Measurements from ENCODE around the gene PDIA4.

Gene PDIA4

GRCh38 chr7:148964483-148965267 lies 63.6 kb downstream of the PDIA4 start:
- no peak for DNase-seq (ENCODE audit: low read depth)

DNA sequence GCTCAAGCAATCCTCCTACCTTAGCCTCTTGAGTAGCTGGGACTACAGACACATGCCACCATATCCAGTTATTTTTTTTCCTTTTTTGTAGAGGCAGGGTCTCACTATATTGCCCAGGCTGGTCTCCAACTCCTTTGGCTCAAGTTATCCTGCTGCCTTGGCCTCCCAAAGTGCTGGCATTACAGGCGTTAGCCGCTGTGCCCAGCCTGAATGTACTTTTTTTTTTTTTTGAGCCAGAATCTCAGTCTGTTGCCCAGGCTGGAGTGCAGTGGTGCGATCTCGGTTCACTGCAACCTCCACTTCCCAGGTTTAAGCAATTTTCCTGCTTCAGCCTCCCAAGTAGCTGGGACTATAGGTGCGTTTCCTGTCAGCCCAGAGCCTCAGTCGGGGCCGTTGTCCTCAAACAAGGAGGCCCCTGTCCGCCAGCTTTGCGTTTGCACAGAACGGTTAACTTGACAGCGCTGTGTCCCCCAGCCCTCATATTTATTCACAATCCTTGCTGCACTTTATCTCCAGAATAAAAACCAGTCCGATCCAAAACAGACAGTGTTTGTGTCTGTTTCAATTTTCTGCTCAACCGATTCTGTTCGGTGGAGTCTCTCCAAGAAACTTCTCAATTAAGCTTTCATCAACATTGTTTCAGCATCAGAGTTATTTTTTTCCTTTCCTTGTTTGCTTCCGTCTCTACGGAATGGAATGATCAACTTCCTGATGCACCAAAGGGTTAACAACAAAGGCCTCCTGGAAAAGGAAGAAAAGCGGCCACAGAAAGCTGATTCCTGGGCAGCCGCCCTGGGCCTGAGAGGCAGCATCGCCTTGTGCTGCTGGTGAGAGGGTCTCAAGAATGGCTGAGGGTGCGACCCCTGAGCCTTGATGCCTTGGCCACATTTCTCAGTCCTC lies 64.5 kb downstream of the PDIA4 start:
- no peak for DNase-seq (ENCODE audit: low read depth)

DNA sequence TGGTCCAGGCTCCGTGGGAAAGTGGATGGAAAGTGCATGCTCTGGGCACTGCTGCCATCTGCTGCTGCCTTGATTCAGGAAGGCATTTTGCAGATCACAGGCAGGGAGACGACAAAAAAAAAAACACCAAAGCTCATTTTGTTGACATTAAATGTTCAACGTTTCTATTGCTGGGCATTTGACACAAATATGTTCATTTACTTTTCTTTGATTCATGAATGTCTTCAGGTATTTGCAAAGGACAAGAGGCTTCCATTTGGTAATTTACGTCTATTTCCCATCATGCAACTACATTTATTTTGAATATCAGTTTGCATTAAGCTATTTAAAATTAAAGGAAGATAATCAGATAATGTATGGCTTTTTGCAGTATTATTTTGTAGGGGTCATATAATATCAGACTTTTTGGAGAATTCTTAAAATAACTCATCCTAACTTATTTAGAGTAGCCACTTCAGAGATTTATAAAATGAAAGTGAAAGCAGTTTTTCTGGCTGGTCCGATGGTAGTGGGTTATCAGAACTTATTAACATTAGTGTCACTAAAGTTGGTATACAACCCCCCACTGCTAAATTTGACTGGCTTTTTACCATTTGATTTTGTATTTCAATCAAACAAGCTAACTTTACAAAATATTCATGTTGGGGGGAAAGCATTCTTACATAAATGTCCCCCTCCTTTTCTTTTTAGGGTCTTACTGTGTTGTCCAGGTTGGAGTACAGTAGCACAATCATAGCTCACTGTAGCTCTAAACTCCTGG lies 65.3 kb downstream of the PDIA4 start:
- DNase-seq (ENCODE audit: low read depth), result no peak

DNA sequence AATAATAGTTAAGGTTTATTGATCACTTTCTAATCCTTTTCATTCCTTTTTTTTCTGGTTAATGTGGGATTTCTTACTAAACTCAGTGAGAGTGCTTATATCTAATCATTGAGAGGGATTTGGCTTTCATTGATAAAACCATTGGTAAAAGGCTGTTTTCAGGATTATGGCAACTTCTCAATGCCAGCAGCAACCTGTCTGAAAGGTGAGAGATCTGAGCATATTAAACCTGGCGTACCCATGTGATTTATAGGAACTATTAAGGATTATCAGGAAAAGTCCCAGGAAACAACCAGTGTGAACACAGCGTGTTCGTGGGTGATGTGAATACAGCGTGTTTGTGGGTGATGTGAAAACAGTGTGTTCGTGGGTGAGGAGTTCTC lies 65.9 kb downstream of the PDIA4 start:
- DNase-seq (ENCODE audit: low read depth), result no peak

DNA sequence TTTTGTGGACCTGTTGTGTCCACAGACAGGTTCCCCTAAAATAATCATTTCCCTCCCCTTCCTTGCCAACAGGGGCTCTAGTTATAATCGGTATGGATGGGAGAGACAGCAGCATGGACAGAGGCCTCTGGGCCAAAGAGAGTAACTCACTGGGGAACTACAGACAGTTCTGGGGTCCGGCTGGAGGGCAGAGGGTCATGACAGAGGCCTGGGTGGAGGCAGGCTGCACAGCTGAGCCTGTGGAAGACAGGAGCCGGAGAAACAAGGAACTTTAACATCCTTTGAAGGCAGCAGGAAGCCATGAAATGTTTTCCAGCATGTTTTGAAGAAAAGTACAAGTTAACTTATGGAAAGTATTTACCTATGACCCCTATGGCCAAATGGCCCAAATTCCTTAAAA lies 68.6 kb downstream of the PDIA4 start:
- no peak for DNase-seq (ENCODE audit: low read depth)

- DNase-seq (ENCODE audit: low read depth), result no peak
These were observed 70.2 kb downstream of the PDIA4 start for GRCh38 chr7:148958061-148958460.

GRCh38 chr7:148954766-148955165 lies 73.5 kb downstream of the PDIA4 start:
- DNase-seq (ENCODE audit: low read depth), result no peak

DNA sequence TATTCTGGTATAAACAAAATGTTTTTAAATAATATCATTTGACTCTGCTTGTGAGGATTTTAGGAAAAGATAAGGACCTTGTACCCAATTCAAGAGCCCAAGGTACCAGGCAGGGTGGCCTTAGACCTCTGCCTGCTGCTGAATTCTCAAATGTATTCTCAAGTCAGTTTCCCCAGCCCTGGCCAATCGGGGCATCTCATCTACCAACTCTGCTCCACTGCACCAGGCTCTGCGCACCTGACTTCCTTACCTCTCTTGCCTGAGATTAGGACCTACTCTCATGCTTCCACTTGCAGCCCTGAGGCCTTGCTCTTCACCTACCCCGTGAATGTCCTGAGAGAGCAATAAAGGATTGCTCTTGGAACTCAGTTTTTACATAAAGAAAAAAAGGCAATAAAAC lies 74.6 kb downstream of the PDIA4 start:
- DNase-seq (ENCODE audit: low read depth), result no peak
